GM19438 (cell line): ENCODE results near the gene RPF1.

ENCODE experiments used
- ATAC-seq: cut with Tn5 transposase; IDR thresholded peaks from one replicate; pipeline ENCODE4 v1.9.1; 2021; ENCODE audit warnings: low read depth; ENCODE audit not compliant: unreplicated experiment

The RPF1 gene

GRCh38 chr1:84541679-84542078 lies 62.6 kb downstream of the RPF1 start:
- no peak for ATAC-seq
